AG04449 (cell line): ENCODE measurements around the gene SPON1.
A peak's percentile ranks its signal among the peaks of the same experiment; 100 is the strongest.

ENCODE experiments used
- CTCF ChIA-PET: fragments of 350-600 bp; formaldehyde crosslinking; extraction: SDS; loops from one replicate; lab custom pipeline; 2021; ENCODE audit warnings: antibody characterized with exemption; lab: Yijun Ruan, JAX
- POLR2A ChIA-PET: fragments of 400-600, 350-600 bp; formaldehyde crosslinking; extraction: SDS; loops from one replicate; lab custom pipeline; 2020; ENCODE audit warnings: antibody characterized with exemption, inconsistent platforms; lab: Yijun Ruan, JAX
- DNase-seq: peaks from one replicate; pipeline ENCODE4 v3.0.0-alpha.2; 2010; ENCODE audit warnings: low read depth, low spot score
- H3K4me3 ChIP-seq: 2 replicates; pipeline ENCODE4 v1.5.1; 2011; ENCODE audit warnings: low read depth, mild to moderate bottlenecking, control low read depth, low read length
- TF ChIP-seq, protein P1 (sequence below): IDR thresholded peaks from one replicate; pipeline ENCODE4 v1.5.1; 2011; ENCODE audit warnings: mild to moderate bottlenecking, moderate library complexity, low read length, control low read depth, inconsistent platforms; ENCODE audit not compliant: insufficient read depth; ENCODE audit errors: missing control alignments

The SPON1 gene

DNA sequence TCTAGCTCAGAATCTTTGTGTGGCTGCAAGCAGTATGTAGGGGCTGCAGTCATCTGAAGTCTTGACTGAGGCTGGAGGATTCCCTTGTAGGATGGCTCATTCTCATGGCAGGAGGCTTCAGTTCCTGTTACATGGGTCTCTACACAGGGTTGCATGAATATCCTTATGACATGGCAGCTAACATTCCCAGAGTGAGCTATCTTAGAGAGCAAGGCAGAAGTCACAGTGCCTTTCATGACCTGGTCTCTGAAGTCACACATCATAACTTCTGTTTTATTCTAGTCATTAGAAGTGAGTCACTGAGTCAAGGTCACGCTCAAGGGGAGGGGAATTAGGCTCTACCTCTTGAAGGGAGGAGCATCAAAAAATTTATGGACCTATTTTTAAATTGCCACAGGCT is 10.3 kb upstream of the SPON1 start:
- ChIA-PET CTCF (interaction anchor here (1.0 to 2.6 kb wide), 3 partner anchors 179 to 298 kb away, joined by 5 to 14 read pairs (median 7); no protein-coding TSS in a partner anchor), POLR2A (no interaction called here)
- DNase-seq = no peak
- TF ChIP-seq, protein P1, sequence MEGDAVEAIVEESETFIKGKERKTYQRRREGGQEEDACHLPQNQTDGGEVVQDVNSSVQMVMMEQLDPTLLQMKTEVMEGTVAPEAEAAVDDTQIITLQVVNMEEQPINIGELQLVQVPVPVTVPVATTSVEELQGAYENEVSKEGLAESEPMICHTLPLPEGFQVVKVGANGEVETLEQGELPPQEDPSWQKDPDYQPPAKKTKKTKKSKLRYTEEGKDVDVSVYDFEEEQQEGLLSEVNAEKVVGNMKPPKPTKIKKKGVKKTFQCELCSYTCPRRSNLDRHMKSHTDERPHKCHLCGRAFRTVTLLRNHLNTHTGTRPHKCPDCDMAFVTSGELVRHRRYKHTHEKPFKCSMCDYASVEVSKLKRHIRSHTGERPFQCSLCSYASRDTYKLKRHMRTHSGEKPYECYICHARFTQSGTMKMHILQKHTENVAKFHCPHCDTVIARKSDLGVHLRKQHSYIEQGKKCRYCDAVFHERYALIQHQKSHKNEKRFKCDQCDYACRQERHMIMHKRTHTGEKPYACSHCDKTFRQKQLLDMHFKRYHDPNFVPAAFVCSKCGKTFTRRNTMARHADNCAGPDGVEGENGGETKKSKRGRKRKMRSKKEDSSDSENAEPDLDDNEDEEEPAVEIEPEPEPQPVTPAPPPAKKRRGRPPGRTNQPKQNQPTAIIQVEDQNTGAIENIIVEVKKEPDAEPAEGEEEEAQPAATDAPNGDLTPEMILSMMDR = no peak
- H3K4me3 ChIP-seq = no peak overlapping the region

DNA sequence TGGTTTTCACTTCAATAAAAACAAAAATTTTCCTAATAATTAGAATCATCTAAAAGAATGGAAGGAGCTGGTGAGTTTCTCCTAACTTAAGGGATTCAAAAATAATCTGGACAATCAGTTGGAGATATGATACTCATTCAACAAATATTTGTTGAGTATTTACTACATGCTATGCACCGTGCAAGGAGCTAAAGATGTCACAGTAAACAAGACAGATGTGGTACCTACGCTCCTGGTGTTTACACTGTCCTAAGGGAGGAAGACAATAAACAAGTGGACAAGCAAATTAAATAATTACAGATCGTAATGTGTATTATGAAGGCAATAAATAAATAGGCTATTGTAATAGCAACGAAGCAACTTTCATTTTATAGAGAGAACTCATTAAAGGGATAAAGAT is 9.9 kb upstream of the SPON1 start:
- H3K4me3 ChIP-seq = no peak overlapping the region
- ChIA-PET CTCF (interaction anchor here (1.0 to 2.6 kb wide), 3 partner anchors 180 to 298 kb away, joined by 5 to 14 read pairs (median 7); no protein-coding TSS in a partner anchor), POLR2A (no interaction called here)
- no peak for DNase-seq
- TF ChIP-seq, protein P1 = no peak

DNA sequence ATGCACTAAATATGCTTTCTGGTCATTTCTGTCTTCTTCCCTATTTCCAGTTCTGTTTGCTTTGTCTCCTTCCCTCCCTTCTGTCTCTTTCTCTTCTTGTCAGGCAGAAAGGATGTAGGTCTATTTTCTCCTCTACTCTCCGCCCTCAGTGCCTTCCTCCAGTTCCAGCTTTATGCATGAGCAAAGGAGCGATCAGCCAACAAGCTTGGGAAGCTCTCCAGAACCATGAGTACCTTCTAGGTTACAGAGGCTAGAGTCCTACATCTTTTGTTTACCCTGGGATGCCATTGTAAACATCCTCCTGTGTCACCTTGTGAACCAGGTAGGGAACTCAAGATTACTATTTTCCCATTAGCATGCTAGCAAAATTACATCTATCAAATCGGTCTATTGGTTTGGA is 7.9 kb upstream of the SPON1 start:
- H3K4me3 ChIP-seq = no peak overlapping the region
- no peak for DNase-seq
- POLR2A ChIA-PET = no interaction called here
- TF ChIP-seq, protein P1 = no peak
- CTCF ChIA-PET = interaction anchor here (0.8 to 5.3 kb wide), 9 partner anchors 8 to 500 kb away, joined by 3 to 84 read pairs (median 5); no protein-coding TSS in a partner anchor

DNA sequence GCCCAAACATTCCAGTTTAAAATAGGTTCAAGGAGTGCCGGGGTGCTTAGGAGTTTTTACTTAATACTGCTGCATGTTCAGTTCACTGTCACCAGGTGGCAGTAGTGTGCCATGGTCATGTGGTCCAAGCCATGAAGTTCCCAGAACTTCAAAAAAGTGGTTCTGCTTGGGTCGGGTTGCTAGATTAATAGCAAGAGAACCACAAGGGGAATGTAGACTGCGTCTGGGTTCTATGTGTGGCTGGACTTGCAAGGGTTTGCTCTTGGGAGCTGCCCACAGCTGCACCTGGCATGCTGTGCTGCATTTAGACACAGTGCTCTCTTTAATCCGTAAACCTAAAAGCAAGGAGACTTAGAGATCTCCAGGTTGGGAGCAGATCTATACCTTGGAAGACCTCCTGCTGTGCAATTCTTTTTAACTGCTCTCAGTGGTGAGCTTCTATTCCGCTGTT is 6.5 kb upstream of the SPON1 start:
- ChIA-PET POLR2A (no interaction called here), CTCF (interaction anchor here (0.8 to 5.3 kb wide), 18 partner anchors 7 to 611 kb away, joined by 3 to 84 read pairs (median 5); no protein-coding TSS in a partner anchor)
- no peak for DNase-seq
- H3K4me3 ChIP-seq = no peak overlapping the region
- TF ChIP-seq, protein P1 = peak; percentile 70

DNA sequence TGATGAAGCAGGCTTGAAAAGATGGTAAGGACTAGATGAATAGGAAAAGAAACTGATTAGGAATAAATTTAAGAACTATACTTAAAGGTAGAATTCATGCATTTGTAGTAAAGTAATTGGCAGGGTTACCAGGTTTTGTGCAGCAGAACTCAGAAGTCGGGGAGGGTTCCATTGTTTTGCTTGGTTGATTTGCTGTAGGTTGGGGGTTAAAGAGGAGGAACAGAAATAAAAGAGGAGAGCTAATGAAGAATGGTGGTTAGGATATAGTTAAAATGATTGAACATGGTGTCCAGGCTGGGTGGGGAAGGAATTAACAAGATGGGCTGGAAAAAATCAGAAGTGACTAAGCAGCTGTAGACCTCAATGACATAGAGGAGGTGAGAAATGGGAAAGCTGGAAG is 5.5 kb upstream of the SPON1 start:
- ChIA-PET POLR2A (no interaction called here), CTCF (interaction anchor here (0.7 to 5.3 kb wide), 13 partner anchors 10 to 310 kb away, joined by 3 to 84 read pairs (median 5); no protein-coding TSS in a partner anchor)
- H3K4me3 ChIP-seq = no peak overlapping the region
- TF ChIP-seq, protein P1 = no peak
- no peak for DNase-seq

DNA sequence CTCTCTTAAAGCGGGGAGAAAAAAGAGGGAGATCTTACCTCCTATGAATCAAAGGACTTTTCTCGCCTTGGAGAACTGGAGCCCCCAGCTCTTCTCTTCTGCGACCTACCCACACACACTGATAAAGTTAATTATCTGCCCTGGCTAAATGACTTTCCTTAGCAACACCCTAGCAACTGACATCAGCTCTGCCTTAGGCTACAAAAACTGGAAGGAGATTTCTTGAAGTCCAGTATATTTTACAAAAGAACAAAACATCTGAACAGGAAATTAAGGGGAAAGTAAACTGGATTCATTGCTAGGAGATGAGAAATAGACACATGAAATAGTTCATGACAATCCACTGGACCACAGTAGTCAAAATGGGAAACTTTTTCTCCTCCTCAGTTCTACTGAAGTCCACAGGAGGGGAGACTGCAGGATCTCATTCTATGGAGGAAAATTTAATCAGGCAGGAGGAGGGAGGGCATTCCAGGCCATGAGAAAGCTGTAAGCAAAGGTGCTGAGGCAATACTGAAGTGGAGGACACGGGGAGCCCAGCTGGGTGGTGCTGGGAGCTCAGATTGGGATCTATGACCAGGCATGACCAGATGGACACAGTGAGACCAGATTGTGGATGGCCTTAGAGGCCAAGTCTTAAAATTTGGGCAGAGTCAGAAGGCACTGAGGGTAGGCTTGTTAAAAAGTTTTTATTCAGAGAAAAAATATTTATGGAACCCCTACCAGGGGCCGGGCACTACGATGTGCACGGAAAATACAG is 3.7 kb upstream of the SPON1 start:
- TF ChIP-seq, protein P1 = no peak
- no peak for DNase-seq
- POLR2A ChIA-PET = no interaction called here
- CTCF ChIA-PET = interaction anchor here (0.8 to 5.3 kb wide), 5 partner anchors 11 to 293 kb away, joined by 3 to 84 read pairs (median 28); no protein-coding TSS in a partner anchor
- H3K4me3 ChIP-seq = no peak overlapping the region
